ENCODE results near the gene WRAP73. TPM values are rescaled to one million over a fixed set of nuclear protein-coding genes. Genes with fewer than 3 reads are reported as not detected.

WRAP73 gene, protein sequence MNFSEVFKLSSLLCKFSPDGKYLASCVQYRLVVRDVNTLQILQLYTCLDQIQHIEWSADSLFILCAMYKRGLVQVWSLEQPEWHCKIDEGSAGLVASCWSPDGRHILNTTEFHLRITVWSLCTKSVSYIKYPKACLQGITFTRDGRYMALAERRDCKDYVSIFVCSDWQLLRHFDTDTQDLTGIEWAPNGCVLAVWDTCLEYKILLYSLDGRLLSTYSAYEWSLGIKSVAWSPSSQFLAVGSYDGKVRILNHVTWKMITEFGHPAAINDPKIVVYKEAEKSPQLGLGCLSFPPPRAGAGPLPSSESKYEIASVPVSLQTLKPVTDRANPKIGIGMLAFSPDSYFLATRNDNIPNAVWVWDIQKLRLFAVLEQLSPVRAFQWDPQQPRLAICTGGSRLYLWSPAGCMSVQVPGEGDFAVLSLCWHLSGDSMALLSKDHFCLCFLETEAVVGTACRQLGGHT
- total RNA-seq (10 to 100 TPM in 5 of 10 donors, 1 to 10 TPM in 5; 7.5 to 12.9 (median 10.1) TPM), polyA plus RNA-seq (10 to 100 TPM; 12.3 to 16.5 TPM)
- long read RNA-seq, donor 1, transcript WRAP73-201 (12 exons, 1,665 nt): major isoform, 19 of 37 reads
- long read RNA-seq, donor 1, partial matches to known transcripts: 11 of 37 reads
- long read RNA-seq, donor 1, other reads (novel, unspliced or antisense): 4 of 37 reads
- long read RNA-seq, donor 2, transcript WRAP73-201 (12 exons, 1,665 nt): major isoform, 14 of 24 reads
- long read RNA-seq, donor 2, partial matches to known transcripts: 7 of 24 reads
- long read RNA-seq, donor 2, other reads (novel, unspliced or antisense): 2 of 24 reads
- long read RNA-seq, donor 3, transcript WRAP73-201 (12 exons, 1,665 nt): major isoform, 29 of 60 reads
- long read RNA-seq, donor 3, transcript WRAP73-202 (11 exons, 1,998 nt): minor isoform, 5 of 60 reads
- long read RNA-seq, donor 3, partial matches to known transcripts: 14 of 60 reads
- long read RNA-seq, donor 3, other reads (novel, unspliced or antisense): 12 of 60 reads

DNA sequence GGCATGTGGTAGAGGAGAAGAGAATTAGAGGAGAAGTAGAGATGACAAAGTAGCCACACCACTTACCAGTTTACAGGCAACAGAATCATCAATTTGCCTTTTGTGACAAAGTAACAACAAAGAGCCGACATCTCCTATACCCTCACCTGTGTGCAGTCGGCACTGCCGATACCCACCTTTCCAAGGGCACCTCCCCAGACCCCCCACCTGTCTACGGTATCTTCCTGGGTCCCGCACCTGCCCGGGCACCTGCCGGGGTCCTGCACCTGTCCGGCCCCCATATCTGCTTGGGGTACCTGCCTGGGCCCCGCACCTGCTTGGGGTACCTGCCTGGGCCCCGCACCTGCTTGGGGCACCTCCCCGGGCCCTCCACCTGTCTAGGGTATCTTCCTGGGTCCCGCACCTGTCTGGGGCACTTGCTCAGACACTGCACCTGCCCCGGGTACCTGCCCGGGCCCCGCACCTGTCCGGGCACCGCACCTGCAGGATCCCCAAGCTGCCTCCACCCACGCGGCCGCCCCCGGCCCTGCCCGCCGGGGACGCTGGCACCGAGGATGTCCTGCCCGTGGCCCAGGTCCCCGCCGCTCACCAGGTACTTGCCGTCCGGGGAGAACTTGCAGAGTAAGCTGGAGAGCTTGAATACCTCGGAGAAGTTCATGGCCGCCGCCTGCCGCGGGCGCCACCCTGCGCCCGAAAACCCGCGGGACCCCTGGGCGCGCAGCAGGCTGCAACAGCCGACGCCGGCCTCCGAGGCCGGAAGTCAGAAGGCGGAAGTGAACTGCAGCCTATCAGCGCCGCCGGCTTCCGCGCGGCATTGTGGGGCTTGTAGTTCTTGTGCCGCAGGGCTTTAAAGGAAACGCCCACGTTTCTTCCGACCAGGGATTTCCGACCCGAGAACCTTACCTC, at the start of gene WRAP73:
WRAP73 (minus strand) TSS at position 762 of the 906 bp plus-strand sequence; CDS start at position 658, 104 bp downstream.
- Histone ChIP-seq H3K27me3 (peaks cover 32 to 46% (median 44%) of the 10 kb centered on the region in 7 donors), H3K27ac (peak within 1 kb of the TSS in 8 of 10 donors; percentile 34 to 78 (median 56)), H3K4me1 (peaks cover 12 to 49% (median 38%) of the 10 kb centered on the region in 9 donors), H3K9me3 (no peaks in the 10 kb centered on the region), H3K4me3 (peak within 1 kb of the TSS; percentile 73 to 97 (median 92)), H3K36me3 (peaks cover 0 to 34% (median 14%) of the 10 kb centered on the region in 9 donors)
- 4 to 5% methylated on average over 60 of the region's 60 CpGs for WGBS, 2 donors
- peak; percentile 88 to 96 (median 94) for ATAC-seq
- TF ChIP-seq, protein P1, sequence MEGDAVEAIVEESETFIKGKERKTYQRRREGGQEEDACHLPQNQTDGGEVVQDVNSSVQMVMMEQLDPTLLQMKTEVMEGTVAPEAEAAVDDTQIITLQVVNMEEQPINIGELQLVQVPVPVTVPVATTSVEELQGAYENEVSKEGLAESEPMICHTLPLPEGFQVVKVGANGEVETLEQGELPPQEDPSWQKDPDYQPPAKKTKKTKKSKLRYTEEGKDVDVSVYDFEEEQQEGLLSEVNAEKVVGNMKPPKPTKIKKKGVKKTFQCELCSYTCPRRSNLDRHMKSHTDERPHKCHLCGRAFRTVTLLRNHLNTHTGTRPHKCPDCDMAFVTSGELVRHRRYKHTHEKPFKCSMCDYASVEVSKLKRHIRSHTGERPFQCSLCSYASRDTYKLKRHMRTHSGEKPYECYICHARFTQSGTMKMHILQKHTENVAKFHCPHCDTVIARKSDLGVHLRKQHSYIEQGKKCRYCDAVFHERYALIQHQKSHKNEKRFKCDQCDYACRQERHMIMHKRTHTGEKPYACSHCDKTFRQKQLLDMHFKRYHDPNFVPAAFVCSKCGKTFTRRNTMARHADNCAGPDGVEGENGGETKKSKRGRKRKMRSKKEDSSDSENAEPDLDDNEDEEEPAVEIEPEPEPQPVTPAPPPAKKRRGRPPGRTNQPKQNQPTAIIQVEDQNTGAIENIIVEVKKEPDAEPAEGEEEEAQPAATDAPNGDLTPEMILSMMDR (IDR thresholded peaks at IDR 0.05): peak in 3 of 9 donors; percentile 24 to 41 (median 40)
- intact Hi-C loops (cut with DNase I): no loop called here
- peak; percentile 89 to 90 for DNase-seq

DNA sequence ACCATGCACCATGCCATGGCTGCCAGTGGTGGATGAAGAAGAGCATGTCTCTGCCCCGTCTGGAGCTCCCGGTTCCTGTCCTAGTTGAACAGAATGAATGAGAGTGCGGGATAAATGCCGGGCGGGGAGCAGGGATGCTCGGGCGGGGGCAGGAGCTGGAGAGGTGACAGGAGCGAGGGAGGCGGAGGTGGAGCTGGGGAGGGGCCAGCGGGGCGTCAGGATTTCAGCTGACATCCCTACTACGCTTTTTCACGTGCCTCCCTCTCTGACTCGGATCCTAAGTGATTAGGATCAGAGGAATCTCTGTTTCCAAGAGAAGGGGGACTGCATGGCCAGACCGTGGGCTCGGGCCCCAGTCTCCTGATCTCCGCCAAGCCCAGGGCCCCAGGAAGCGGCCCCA, 49.7 kb upstream of the WRAP73 start:
- H3K36me3 ChIP-seq: no peaks in the 10 kb centered on the region
- H3K27ac ChIP-seq: no peak overlapping the region
- WGBS, 2 donors: 36 to 44% methylated on average over 18 of the region's 18 CpGs
- no peaks in the 10 kb centered on the region for H3K9me3 ChIP-seq
- TF ChIP-seq, protein P1 (IDR thresholded peaks at IDR 0.05): no peak
- H3K27me3 ChIP-seq: peaks cover 0 to 67% (median 45%) of the 10 kb centered on the region in 7 donors
- ATAC-seq (no peak), DNase-seq (no peak)
- intact Hi-C loops (cut with DNase I): no loop called here
- peaks cover 0 to 19% (median 0%) of the 10 kb centered on the region in 9 donors for H3K4me1 ChIP-seq
- H3K4me3 ChIP-seq: no peak overlapping the region

DNA sequence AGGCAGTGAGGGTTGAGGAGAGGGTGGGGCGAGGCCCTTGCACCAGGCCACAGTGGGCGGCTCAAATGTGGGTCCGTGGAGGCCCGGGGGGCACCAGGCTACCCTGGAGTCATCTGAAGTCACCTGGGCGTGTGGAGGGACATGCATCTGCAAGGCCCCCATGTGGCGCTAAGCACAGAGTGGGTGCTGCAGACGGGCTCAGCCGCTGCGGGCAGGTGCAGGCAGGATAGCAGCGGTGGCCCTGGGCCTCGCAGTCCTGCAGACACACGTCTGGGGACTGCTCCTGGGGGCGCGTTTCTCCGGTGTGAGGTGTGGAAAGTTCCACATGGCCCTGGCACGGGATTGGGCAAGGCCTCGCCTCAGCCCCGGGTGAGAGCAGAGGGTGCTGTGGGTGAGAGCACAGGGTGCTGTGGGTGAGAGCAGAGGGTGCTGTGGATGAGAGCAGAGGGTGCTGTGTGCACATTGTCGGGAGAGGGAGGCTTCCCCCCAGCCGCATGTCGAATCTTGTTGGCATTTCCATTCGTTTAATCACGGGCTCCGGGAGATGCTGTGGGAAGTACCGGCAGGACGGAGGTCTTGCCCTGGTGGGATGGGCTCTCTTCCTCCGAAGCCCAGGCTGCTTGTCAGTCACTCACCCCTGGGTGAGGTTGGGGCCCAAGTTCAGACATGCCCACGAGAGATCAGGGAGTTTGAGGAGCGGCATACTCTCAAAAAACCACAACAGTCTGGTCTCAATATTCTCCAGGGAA, 48.9 kb upstream of the WRAP73 start:
- TF ChIP-seq, protein P1 (IDR thresholded peaks at IDR 0.05): no peak
- WGBS, 2 donors: 88 to 89% methylated on average over 29 of the region's 29 CpGs
- ATAC-seq (no peak), DNase-seq (no peak)
- intact Hi-C loops (cut with DNase I): no loop called here
- Histone ChIP-seq H3K27me3 (peaks cover 0 to 67% (median 42%) of the 10 kb centered on the region in 7 donors), H3K4me3 (no peak overlapping the region), H3K27ac (no peak overlapping the region), H3K36me3 (no peaks in the 10 kb centered on the region), H3K4me1 (peaks cover 0 to 15% (median 0%) of the 10 kb centered on the region in 9 donors), H3K9me3 (no peaks in the 10 kb centered on the region)
